ENCODE results near the gene ZNF8.
"Not testable (repeated sequence)": the region's sequence is repeated elsewhere in the genome, so short reads cannot be mapped to it uniquely, and the experiment has no call there.

Gene ZNF8

DNA sequence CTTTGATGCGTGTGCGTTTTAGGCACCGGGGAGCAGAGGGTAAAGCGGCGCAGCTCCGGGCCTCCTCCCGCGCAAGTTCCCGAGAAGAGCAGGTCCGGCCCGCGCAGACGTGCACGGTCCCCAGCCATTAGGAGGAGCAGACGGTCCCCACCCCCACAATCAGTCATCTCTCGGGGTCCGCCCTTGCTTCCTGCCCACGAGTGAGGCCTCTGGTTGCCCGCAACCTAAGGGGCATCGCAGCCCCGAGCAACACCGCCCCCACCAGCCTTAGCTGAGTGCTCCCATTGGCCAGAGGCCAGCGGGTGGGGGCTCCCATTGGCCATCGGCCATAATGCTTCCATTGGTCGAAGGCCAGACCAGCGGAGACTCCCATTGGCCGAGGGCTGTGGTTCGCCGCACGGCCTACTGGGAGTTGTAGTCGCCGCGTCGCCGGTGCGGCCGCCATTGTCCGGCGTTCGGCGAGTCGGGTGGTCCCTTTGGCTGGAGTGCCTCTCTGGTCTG is at the start of gene ZNF8:
TSS of gene ZNF8 (plus strand) at position 415 of the 501 bp plus-strand sequence. CDS start 127 bp downstream, outside the sequence.
- DNase-seq = peak; percentile 97

DNA sequence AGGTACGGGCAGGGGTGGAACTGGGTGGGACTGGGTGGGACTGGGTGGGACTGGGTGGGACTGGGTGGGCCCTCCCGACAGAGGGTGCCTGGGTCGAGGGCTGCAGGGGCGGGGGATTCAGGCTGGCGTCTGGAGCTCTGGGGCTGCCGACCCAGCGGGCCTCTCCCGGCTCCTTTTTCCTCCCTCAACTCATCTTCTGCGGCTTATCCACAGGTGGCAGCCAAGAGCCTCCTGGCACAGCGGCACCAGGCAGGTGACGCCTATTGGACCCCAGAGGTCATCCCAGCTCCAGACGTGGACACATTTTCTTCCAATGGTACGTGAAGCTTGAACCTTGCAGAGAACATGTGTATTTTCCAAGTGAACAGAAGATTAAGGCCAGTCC is 49.5 kb upstream of the ZNF8 start:
- DNase-seq = no peak

DNA sequence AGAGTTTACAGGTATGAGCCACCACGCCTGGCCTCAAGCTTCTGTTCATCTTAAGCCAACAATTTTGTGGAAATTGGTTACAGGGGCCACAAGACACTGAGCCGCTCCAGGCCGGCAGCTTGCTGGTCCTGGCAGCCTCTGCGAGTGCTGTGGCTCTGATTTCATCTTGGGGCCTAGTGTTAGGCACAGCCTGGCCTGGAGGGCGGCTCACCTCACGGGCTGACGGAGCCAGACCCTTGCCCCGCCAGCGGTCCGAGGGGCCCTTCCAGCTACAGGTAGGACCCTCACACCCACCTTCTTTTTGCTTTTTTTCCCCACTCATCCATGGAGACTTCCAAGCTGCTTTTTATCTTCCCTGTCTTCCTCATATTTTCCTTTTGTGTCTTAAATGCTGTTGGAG is 41.4 kb upstream of the ZNF8 start:
- DNase-seq = no peak

DNA sequence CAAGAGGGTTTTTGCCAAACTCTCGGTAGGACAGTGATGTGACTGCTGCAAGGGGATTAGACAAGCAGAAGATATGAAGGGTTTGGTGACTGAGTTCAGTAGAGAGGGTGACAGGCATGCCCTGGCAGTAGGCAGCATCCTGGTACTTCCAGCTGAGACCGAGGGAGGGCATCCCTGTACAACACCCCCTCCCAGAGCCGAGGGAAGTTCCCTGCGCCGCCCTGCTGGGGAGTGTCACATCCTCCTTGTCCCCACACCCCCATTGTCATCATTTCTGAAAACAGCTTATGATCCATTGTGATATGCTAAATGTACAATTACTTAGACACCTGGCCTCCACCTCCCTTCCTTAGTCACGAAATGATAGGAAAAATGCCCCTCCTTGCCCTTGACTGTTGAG is 35.4 kb upstream of the ZNF8 start:
- no peak for DNase-seq

DNA sequence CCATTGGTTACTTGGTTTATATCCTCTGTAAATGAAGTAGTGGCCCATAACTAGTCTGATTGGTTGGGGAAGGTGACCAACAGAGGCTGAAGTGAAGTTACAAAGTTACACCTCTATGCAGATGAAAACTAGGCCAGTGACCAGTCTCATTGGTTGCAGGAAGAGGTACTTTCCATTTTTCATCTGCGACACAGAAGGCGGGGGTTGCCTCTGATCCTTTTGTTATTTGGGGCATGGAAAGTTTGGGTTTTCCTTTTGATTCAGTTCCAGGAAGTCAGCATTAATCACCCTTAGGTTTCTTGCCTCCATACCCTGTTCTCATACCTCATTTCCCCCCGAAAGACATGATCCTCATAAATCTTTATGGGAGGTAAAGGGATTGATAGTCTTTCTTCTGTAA is 29.9 kb upstream of the ZNF8 start:
- DNase-seq = no peak

DNA sequence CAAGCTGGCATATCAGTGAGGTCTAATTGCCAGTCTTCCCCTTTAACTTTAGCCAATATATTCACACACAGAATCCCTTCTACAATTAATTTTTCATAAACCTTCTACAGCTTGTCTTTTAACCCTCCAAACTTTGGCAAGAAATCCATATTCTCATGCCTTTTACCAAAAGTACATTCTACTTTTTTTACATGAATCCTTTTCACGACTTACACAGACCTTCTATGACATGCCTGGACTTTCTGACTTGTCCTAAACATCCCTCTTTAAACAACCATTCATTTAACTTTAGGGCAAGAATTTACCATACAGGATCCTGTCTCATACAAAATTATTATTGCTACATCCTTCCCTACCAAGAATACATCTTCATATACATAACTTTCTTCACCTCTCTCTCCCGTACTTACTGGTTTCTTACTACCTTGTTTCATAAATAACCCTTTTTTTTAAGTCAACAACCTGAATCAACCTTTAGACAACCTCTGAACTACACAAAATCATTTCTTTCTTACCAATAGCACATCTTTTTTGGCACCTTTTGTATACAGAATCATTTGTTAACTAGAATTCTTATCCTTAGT is 26.6 kb upstream of the ZNF8 start:
- no peak for DNase-seq

DNA sequence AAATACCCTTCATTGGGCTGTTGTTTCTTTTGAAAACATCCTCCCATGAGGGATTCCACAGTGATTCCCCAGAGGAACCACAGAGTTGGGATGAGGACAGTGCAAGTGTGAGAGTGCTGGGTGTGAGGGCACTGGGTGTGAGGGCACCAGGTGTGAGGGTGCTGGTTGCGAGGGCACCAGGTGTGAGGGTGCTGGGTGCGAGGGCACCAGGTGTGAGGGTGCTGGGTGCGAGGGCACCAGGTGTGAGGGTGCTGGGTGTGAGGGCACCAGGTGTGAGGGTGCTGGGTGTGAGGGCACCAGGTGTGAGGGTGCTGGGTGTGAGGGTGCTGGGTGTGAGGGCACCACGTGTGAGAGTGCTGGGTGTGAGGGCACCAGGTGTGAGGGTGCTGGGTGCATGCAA is 20.5 kb upstream of the ZNF8 start:
- DNase-seq = not testable (repeated sequence)

DNA sequence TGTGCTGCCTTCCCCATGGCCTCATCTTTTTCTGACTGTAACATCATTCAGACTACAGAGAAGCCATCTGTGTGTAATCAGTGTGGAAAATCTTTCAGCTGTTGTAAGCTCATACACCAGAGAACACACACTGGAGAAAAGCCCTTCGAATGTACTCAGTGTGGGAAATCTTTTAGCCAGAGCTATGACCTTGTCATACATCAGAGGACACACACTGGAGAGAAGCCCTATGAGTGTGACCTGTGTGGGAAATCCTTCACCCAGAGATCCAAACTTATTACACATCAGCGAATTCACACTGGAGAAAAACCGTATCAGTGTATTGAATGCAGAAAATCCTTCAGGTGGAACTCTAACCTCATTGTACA is 17.2 kb upstream of the ZNF8 start:
- DNase-seq = no peak

DNA sequence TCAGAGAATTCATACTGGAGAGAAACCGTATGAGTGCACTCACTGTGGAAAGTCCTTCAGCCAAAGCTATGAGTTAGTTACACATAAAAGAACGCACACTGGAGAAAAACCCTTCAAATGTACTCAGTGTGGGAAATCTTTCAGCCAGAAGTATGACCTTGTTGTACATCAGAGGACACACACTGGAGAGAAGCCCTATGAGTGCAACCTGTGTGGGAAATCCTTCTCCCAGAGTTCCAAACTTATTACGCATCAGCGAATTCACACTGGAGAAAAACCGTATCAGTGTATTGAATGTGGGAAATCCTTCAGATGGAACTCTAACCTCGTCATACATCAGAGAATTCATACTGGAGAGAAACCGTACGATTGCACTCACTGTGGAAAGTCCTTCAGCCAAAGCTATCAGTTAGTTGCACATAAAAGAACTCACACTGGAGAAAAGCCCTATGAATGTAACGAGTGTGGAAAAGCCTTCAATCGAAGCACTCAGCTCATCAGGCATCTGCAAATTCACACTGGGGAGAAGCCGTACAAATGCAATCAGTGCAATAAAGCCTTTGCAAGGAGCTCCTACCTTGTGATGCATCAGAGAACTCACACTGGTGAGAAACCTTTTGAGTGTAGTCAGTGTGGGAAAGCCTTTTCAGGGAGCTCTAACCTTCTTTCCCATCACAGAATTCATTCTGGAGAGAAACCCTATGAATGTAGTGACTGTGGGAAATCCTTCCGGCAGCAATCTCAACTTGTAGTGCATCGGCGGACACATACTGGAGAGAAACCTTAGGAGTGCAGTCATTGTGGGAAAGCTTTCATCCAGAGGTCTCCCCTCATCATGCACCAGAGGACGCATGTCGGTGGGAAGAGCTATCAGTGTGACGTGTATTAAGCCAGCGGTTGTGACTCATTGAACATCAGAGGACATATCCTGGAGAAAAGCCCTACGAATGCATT is 16.5 kb upstream of the ZNF8 start:
- no peak for DNase-seq

DNA sequence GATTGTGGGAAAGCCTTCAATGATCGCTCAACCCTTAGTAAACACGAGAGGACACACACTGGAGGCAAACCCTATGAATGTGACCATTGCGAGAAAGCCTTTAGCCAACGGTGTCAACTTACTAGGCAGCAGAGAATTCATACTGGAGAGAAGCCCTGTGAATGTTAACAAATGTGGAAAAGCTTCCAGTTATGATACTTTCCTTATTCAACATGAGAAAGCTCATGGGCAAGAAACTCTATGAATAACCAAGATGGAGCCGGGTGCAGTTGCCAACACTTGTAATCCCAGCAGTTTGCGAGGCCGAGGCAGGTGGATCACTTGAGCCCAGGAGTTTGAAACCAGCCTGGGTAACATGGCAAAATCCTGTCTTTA is 15.8 kb upstream of the ZNF8 start:
- DNase-seq = no peak

DNA sequence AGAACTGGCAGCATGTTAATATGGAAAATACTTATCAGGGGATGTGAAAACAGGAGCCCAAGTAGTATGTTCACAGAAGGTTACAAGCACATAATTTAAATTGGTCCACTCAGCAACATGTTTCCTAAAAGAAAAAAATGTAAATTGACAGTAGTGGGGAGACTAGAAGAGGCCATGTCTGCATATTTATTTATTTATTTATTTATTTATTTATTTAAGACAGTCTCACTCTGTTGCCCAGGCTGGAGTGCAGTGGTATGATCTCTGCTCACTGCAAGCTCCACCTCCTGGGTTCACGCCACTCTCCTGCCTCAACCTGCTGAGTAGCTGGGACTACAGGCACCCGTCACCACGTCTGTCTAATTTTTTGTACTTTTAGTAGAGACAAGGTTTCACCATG is 13.7 kb upstream of the ZNF8 start:
- no peak for DNase-seq

DNA sequence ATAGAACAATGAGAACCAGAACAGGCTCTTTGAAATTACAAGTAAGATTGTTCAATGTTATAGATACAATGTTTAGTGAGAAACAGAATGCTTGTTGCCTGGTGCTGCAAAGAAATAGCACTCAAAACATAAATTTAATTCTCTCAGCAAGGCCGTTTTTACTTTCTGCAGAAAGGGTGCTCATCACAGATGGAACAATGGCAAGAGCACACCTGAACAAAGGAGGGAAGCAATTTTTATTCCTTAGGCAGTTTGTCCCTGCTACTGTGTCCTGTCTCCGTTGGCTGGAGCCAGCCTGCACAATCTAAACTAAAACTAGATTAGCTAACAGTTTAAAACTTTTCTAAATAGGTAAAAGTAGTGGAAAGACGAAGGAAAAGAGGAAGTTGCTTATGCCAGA is 10.4 kb upstream of the ZNF8 start:
- DNase-seq = no peak

DNA sequence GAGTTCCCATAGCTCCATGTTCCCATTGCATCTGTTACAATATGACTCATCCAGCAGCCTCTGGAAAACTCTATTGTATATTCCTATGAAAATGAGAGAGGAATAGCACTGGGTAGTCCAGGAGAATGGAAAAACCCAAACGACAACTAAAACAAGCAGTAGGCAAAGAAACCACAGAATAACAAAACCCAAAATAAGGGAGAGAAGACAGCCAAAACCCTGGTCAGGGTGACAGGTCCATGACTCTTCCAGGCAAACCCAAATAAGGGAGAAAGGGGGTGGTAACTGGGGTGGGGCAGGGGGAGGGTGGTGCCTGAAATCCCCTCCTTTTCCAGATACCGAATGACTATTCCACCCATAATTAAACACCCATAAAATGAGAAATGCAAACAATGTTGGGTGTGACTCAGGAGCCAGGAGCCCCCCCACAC is 4.0 kb upstream of the ZNF8 start:
- no peak for DNase-seq

DNA sequence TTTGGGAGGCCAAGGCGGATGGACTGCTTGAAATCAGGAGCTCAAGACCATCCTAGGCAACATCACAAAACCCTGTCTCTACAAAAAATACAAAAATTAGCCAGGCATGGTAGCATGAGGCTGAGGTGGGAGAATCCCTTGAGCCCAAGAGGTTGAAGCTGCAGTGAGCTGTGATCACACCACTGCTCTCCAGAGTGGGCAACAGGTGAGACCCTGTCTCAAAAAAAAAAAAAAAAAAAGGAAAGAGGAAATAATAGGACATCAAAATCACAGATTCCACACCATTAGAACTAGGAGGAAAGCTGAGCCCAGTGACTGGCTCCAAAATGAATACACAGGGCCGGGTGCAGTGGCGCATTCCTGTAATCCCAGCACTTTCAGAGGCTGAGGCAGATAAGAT is 3.2 kb upstream of the ZNF8 start:
- no peak for DNase-seq

DNA sequence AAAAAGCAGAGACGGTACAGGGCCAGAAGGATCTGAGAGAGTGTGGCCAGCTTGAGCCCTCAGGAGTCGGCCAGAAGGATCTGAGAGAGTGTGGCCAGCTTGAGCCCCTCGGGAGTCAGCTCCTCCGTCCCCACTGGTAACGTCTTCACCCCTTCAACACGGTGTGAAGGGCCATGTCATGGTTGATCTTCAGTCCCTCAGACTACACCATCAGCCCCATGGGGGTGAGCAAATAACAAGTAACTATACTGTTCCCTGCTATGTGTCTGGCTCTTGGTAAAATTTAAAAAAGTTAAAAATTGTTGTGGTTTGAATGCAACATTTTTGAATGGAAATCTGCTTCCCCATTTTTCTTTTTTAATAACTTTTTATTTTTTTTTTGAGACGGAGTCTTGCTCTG is 1.6 kb upstream of the ZNF8 start:
- no peak for DNase-seq

DNA sequence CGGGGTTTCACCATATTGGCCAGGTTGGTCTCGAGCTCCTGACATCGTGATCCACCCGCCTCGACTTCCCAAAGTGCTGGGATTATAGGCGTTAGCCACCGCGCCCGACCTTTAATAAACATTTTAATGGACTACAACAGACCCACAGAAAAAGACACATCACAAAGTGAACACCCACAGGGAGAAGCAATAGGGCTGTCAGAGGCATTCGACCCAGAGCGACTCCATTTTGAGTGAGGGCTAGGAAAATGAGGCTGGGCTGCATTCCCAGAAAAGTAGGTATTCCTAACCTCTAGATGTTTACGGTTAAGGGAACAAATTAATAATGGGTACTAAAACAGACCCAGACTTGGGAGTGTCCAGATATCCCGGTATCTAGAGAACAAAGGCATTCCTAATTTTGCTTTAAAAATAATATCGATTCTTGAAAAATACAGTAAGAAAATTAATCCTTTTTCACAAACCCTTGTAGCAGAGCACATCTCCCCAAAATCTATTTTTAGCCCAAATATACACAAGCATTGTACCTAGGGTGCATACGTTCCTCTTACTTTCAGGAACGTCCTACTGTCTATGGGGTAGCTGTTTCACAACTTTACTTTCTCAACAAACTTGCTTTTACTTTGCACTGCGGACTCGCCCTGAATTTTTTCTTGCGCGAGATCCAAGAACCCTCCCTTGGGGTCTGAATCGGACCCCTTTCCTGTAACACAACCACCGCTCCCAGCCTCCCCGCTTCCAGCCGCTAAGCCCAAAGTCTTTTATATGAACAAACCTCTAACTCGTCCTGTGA is 811 bp upstream of the ZNF8 start:
- DNase-seq = peak; percentile 64

DNA sequence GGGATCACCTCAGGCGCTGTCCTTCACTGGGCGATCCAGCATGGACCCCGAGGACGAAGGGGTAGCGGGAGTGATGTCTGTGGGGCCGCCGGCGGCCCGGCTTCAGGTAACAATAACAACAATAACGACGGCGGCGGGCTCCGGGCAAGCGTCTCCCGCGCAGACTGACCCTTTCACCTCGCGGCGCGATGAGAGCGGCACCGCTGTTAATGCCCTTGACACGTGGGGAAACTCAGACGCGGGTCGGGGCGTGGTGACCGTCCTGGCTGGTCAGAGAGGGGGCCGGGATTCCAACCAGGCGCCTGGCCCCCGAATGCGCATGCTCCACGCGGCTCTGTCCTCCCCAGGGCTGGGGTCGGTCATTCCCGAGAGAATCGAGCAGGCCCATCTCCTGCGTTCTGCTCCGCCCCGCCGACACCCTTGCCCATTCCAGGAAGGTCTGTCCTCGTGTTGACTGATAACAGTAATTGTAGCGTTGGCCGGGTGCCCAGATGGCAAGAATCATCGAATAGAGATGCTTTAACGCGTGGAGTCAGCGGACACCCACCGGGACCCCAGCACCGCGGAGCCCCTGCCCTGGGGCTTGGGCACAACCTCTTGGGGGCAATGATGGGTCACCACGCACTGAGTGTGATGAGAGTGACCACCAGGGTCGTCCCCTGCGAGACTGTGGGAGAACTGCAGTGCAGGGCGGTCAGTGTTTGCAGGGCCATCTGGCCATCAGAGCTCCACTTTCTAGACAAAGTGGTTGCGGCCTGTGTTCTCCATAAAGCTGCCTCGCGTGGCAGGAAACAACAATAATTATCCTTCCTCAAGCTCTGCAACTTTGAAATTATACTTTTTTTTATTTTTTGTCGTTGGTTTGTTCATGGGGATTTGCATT is 528 bp downstream of the ZNF8 start:
- DNase-seq = peak; percentile 67

DNA sequence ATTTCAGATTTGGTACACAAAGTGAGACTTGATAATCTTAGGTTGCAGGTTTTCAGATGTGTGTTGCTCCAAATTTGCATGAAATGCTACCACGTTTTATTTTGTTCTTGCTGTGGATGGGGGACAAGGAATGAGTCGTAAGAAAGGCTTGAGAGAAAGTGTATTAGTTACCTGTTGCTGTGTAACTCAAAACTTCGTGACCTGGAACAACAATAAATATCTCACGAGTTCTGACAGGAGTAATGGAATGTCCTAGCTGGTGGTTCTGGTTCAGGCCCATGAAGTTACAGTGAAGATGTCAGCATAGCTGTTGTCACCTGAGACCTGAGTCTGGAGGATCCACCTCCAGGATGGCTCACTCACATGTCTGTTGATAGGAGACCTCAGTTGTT is 1.2 kb downstream of the ZNF8 start:
- DNase-seq = no peak

DNA sequence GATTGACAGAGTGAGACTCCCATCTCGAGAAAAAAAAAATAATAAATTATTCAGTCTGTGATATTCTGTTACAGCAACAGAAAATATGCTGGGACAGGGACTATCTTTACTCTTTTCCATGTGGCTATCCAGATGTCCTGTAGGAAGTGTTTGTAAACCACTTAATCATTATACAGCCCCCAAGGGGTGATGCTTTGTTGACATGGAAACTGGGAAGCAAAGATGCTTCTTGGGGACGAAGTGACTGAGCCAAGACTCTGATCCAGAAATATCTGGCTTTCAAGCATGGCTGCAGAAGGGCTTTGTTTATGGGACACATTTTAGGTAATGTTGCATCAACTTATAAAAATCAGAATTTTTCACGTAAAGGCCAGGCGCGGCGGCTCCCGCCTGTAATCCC is 5.4 kb downstream of the ZNF8 start:
- DNase-seq = no peak

DNA sequence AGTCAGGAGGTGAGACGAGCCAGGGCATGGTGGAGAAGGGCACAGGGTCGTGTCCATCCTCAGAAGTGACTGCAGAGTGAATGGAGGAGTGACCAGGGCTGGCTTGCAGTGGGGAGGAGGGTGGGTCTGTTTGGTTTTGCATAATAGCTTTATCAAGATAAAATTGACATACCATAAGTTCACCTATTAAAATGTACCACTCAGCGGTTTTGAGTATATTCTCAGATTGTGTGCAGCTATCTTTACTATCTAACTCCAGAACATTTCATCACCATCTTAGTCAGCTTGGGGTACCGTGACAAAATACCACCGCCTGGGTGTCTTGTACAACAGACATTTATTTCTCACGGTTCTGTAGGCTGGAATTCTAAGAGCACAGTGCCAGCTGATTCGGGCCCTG is 13.2 kb downstream of the ZNF8 start:
- DNase-seq = no peak

DNA sequence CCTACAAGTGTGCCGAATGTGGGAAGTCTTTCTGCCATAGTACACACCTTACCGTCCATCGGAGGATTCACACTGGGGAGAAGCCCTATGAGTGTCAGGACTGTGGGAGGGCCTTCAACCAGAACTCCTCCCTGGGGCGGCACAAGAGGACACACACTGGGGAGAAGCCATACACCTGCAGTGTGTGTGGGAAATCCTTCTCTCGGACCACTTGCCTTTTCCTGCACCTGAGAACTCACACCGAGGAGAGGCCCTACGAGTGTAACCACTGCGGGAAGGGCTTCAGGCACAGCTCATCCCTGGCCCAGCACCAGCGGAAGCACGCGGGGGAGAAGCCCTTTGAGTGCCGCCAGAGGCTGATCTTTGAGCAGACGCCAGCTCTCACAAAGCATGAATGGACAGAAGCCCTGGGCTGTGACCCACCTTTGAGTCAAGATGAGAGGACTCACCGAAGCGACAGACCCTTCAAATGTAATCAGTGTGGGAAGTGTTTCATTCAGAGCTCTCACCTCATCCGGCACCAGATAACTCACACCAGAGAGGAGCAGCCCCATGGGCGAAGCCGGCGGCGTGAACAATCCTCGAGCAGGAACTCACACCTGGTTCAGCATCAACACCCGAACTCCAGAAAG is 16.1 kb downstream of the ZNF8 start:
- DNase-seq = no peak

DNA sequence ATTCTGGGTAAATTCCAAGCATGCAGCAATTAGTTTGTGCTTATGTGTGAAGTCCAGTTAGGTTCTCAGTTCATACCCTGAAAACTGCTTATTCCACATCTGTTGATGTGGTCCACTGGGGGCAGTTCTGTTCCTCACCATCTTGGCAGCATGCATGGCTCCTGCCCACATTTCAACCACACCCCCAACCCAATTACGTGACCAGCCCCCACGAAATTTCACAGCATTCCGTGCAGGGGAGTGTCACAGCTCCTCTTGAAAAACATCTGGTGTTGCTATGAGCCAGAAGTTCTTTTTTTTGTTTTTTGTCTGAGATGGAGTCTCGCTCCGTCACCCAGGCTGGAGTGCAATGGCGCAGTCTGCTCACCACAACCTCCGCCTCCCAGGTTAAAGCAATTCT is 17.3 kb downstream of the ZNF8 start:
- DNase-seq = no peak
